ENCODE results near the gene SLC30A3. TPM values are rescaled to one million over a fixed set of nuclear protein-coding genes. Genes with fewer than 3 reads are reported as not detected.
A peak's percentile ranks its signal among the peaks of the same experiment; 100 is the strongest.
"Not testable (repeated sequence)": the region's sequence is repeated elsewhere in the genome, so short reads cannot be mapped to it uniquely, and the experiment has no call there.

The SLC30A3 gene
- total and polyA plus RNA-seq, 2 experiments from 2014 or later: 84.7 to 111 TPM

GRCh38 chr2:27304488-27305240 is 41.8 kb upstream of the SLC30A3 start:
- DNase-seq (ENCODE audit: low read depth in 1 of 2, low spot score in 1 of 2): no peak
- Histone ChIP-seq H3K9me3 (ENCODE audit: low read depth) (no peaks in the 10 kb centered on the region), H3K4me1 (ENCODE audit: low read depth) (no peaks in the 10 kb centered on the region), H3K4me3 (no peak overlapping the region), H3K36me3 (peaks cover 9% of the 10 kb centered on the region), H3K27me3 (peaks cover 40% of the 10 kb centered on the region), H3K27ac (no peak overlapping the region)
- TF ChIP-seq CTCF (IDR thresholded peaks at IDR 0.05; ENCODE audit: low read depth, low read length): no peak

- DNase-seq (ENCODE audit: low read depth in 1 of 2, low spot score in 1 of 2): peak; percentile 82 to 88
- no peaks in the 10 kb centered on the region for H3K4me1 ChIP-seq (ENCODE audit: low read depth)
- peaks cover 40% of the 10 kb centered on the region for H3K27me3 ChIP-seq
- H3K36me3 ChIP-seq: peaks cover 9% of the 10 kb centered on the region
- no peak overlapping the region for H3K4me3 ChIP-seq
- H3K27ac ChIP-seq: peak overlapping the region; percentile 23
- peak; percentile 88 for TF ChIP-seq CTCF (IDR thresholded peaks at IDR 0.05; ENCODE audit: low read depth, low read length)
- H3K9me3 ChIP-seq (ENCODE audit: low read depth): no peaks in the 10 kb centered on the region
Measured at GRCh38 chr2:27303093-27304025, 40.5 kb upstream of the SLC30A3 start.

- DNase-seq (ENCODE audit: low read depth in 1 of 2, low spot score in 1 of 2); H3K4me3 ChIP-seq; H3K9me3 ChIP-seq (ENCODE audit: low read depth); H3K36me3 ChIP-seq; H3K27ac ChIP-seq; H3K4me1 ChIP-seq (ENCODE audit: low read depth): not testable (repeated sequence)
- peaks cover 14% of the 10 kb centered on the region for H3K27me3 ChIP-seq
Measured at GRCh38 chr2:27300606-27301005, 37.8 kb upstream of the SLC30A3 start.

GRCh38 chr2:27298391-27299080 is 35.7 kb upstream of the SLC30A3 start:
- DNase-seq (ENCODE audit: low read depth in 1 of 2, low spot score in 1 of 2): peak in 1 of 2 donors; percentile 59
- H3K36me3 ChIP-seq: peaks cover 2% of the 10 kb centered on the region

GRCh38 chr2:27297195-27297594 is 34.3 kb upstream of the SLC30A3 start:
- TF ChIP-seq CTCF (IDR thresholded peaks at IDR 0.05; ENCODE audit: low read depth, low read length): no peak
- DNase-seq (ENCODE audit: low read depth in 1 of 2, low spot score in 1 of 2): no peak
- Histone ChIP-seq H3K36me3 (peaks cover 2% of the 10 kb centered on the region), H3K4me1 (ENCODE audit: low read depth) (peaks cover 12% of the 10 kb centered on the region), H3K27me3 (no peaks in the 10 kb centered on the region), H3K9me3 (ENCODE audit: low read depth) (no peaks in the 10 kb centered on the region), H3K4me3 (no peak overlapping the region), H3K27ac (no peak overlapping the region)

More at GRCh38 chr2:27298391-27299080, 35.7 kb upstream of the SLC30A3 start:
- Histone ChIP-seq H3K9me3 (ENCODE audit: low read depth) (no peaks in the 10 kb centered on the region), H3K27me3 (no peaks in the 10 kb centered on the region), H3K27ac (no peak overlapping the region), H3K4me3 (no peak overlapping the region), H3K4me1 (ENCODE audit: low read depth) (peaks cover 1% of the 10 kb centered on the region)
- peak; percentile 8 for TF ChIP-seq CTCF (IDR thresholded peaks at IDR 0.05; ENCODE audit: low read depth, low read length)

All from cardiac muscle cell (in vitro differentiated cells and primary cell).